CD4-positive, alpha-beta T cell treated with Interferon gamma for 1 hour (primary cell): Measurements from ENCODE around the gene TBC1D10B.

Source experiments
- DNase-seq: peaks from one replicate; pipeline ENCODE4 v3.0.0-alpha.2; 2020

TBC1D10B gene

GRCh38 chr16:30370456-30371247 lies at the start of gene TBC1D10B:
TBC1D10B (minus strand) TSS chr16:30370494; CDS start chr16:30370183, 311 bp downstream.
- DNase-seq = peak; percentile 100

- DNase-seq = no peak
These were observed 48.3 kb upstream of the TBC1D10B start for GRCh38 chr16:30418350-30419181.

- DNase-seq = peak; percentile 92
These were observed 47.4 kb upstream of the TBC1D10B start for GRCh38 chr16:30417529-30418349.

GRCh38 chr16:30416624-30417528 lies 46.6 kb upstream of the TBC1D10B start:
- no peak for DNase-seq

GRCh38 chr16:30416047-30416603 lies 45.8 kb upstream of the TBC1D10B start:
- no peak for DNase-seq

- no peak for DNase-seq
These were observed 43.9 kb upstream of the TBC1D10B start for GRCh38 chr16:30414159-30414558.

GRCh38 chr16:30413112-30413806 lies 43.0 kb upstream of the TBC1D10B start:
- no peak for DNase-seq

- peak; percentile 86 for DNase-seq
These were observed 39.1 kb upstream of the TBC1D10B start for GRCh38 chr16:30409125-30410060.

GRCh38 chr16:30407804-30408534 lies 37.7 kb upstream of the TBC1D10B start:
- no peak for DNase-seq

GRCh38 chr16:30407102-30407803 lies 37.0 kb upstream of the TBC1D10B start, which contains the start of gene ZNF771:
ZNF771 (plus strand) TSS chr16:30407606; CDS start chr16:30408054, 448 bp downstream.
- peak; percentile 85 for DNase-seq

GRCh38 chr16:30406795-30407101 lies 36.5 kb upstream of the TBC1D10B start:
- no peak for DNase-seq

- no peak for DNase-seq
These were observed 31.6 kb upstream of the TBC1D10B start for GRCh38 chr16:30401768-30402425.

GRCh38 chr16:30399435-30400186 lies 29.3 kb upstream of the TBC1D10B start:
- DNase-seq = no peak

GRCh38 chr16:30398661-30399434 lies 28.6 kb upstream of the TBC1D10B start:
- no peak for DNase-seq

- DNase-seq = no peak
These were observed 27.7 kb upstream of the TBC1D10B start for GRCh38 chr16:30397776-30398660.
